Esophagus muscularis mucosa (tissue), 4 donors: ENCODE data around the gene ULK4. TPM values are rescaled to one million over a fixed set of nuclear protein-coding genes. Genes with fewer than 3 reads are reported as not detected.

Experiments used
- DNase-seq: peaks from one replicate; pipeline ENCODE4 v3.0.0-alpha.2; 2017; ENCODE audit errors: extremely low spot score
- H3K27ac ChIP-seq, 4 donors: fragments of 200-600 bp; sonication (generic); replicated peaks in 1 of 4; 1 replicate in 3 of 4; 2 replicates in 1 of 4; pipeline ENCODE4 v1.5.1; 2016 to 2019; ENCODE audit warnings: mild to moderate bottlenecking in 1 of 4
- H3K27me3 ChIP-seq, 4 donors: fragments of 200-600 bp; sonication (generic); one replicate each; pipeline versions ENCODE4 v1.5.1 to v1.6.0; 2016 to 2019
- H3K36me3 ChIP-seq, 4 donors: fragments of 200-600 bp; sonication (generic); one replicate each; pipeline ENCODE4 v1.5.1; 2016 to 2019
- H3K4me1 ChIP-seq, 4 donors: fragments of 200-600 bp; sonication (generic); one replicate each; pipeline ENCODE4 v1.5.1; 2016 to 2019
- H3K4me3 ChIP-seq, 4 donors: fragments of 200-600 bp; sonication (generic); 1 replicate in 2 of 4; 2 replicates in 2 of 4; pipeline ENCODE4 v1.5.1; 2016 to 2019; ENCODE audit warnings: mild to moderate bottlenecking in 4 of 4, moderate library complexity in 1 of 4
- H3K9me3 ChIP-seq, 4 donors: fragments of 200-600 bp; sonication (generic); 1 replicate in 3 of 4; 2 replicates in 1 of 4; pipeline ENCODE4 v1.5.1; 2016 to 2019
- EP300 ChIP-seq: sonication (generic); formaldehyde crosslinking; IDR thresholded peaks from one replicate; pipeline ENCODE4 v1.6.1; 2017; ENCODE audit warnings: antibody characterized with exemption
- POLR2A ChIP-seq: fragments of 450-650 bp; IDR thresholded peaks from one replicate; pipeline ENCODE4 v1.6.1; 2017; ENCODE audit warnings: antibody characterized with exemption, moderate library complexity, mild to moderate bottlenecking, low read depth
- POLR2AphosphoS5 ChIP-seq, 2 donors: sonication (generic); formaldehyde crosslinking; IDR thresholded peaks; one replicate each; pipeline ENCODE4 v1.6.1; 2017; ENCODE audit warnings: antibody characterized with exemption in 2 of 2
- WGBS: methylation state at CpG from one replicate; pipeline ENCODE4 v1.1.5; 2018; 5-methylcytosine and 5-hydroxymethylcytosine counted together
- intact Hi-C: fragments of 100-400 bp; cut with DNase I; formaldehyde crosslinking; loops from one replicate; pipeline ENCODE4 v1.15.1; 2023
- total RNA-seq, 4 donors: library from RNA; depleted of rRNA; stranded (reverse); fragments of >200 nt; gene quantifications; one replicate each; pipeline versions ENCODE4 v1.1.0 to v1.2.1, GENCODE V29; 2016
- TF ChIP-seq, protein P1 (sequence below), 3 experiments: fragments of 200-600 bp in 2 of 3; fragments of 450-650 bp in 1 of 3; sonication (generic) in 2 of 3; IDR thresholded peaks; one replicate each; pipeline ENCODE4 v1.5.1; 2017 to 2019; ENCODE audit warnings: antibody characterized with exemption in 3 of 3, mild to moderate bottlenecking in 2 of 3, moderate library complexity in 1 of 3

Gene ULK4
- total RNA-seq, 4 donors from 2014 or later: 4.2 to 15.4 (median 11.0) TPM

GRCh38 chr3:41331041-41331440 lies 630.9 kb downstream of the ULK4 start:
- intact Hi-C loops: no loop called here
- TF ChIP-seq POLR2AphosphoS5 (IDR thresholded peaks at IDR 0.05) (no peak), POLR2A (no peak)
- TF ChIP-seq, protein P1, sequence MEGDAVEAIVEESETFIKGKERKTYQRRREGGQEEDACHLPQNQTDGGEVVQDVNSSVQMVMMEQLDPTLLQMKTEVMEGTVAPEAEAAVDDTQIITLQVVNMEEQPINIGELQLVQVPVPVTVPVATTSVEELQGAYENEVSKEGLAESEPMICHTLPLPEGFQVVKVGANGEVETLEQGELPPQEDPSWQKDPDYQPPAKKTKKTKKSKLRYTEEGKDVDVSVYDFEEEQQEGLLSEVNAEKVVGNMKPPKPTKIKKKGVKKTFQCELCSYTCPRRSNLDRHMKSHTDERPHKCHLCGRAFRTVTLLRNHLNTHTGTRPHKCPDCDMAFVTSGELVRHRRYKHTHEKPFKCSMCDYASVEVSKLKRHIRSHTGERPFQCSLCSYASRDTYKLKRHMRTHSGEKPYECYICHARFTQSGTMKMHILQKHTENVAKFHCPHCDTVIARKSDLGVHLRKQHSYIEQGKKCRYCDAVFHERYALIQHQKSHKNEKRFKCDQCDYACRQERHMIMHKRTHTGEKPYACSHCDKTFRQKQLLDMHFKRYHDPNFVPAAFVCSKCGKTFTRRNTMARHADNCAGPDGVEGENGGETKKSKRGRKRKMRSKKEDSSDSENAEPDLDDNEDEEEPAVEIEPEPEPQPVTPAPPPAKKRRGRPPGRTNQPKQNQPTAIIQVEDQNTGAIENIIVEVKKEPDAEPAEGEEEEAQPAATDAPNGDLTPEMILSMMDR (IDR thresholded peaks at IDR 0.05): no peak
- no peak overlapping the region for H3K27ac ChIP-seq
- H3K4me1 ChIP-seq: peaks cover 0 to 9% (median 0%) of the 10 kb centered on the region in 4 donors
- H3K27me3 ChIP-seq: no peaks in the 10 kb centered on the region
- WGBS: 94% methylated on average over 3 of the region's 3 CpGs
- H3K36me3 ChIP-seq: no peaks in the 10 kb centered on the region
- H3K9me3 ChIP-seq: no peaks in the 10 kb centered on the region
- DNase-seq: peak; percentile 82
- no peak overlapping the region for H3K4me3 ChIP-seq

DNA sequence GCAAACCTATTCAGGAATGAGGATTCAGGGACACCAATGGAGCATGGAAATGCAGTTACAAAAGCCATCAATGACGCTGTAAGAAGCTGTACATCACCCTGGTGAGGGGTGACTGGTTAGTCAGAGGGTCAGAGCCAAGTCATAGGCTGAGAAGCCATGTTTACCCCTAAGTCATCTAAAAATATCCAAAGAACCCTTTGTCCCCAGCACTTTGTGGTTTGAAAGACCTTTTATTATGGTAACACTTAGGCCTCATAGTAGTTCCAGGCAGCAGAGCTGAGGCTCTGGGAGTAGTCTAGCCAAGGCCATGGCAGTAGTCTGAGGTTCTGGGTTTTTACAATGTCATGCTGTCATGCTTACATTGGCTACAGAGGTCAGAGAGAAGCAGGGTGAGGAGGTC lies 631.4 kb downstream of the ULK4 start:
- H3K27me3 ChIP-seq: no peaks in the 10 kb centered on the region
- WGBS: 100% methylated on average over 1 of the region's 1 CpG
- H3K4me3 ChIP-seq: no peak overlapping the region
- intact Hi-C loops: no loop called here
- DNase-seq: no peak
- TF ChIP-seq POLR2AphosphoS5 (IDR thresholded peaks at IDR 0.05): no peak
- no peak for TF ChIP-seq POLR2A
- TF ChIP-seq, protein P1 (IDR thresholded peaks at IDR 0.05): no peak
- TF ChIP-seq EP300: no peak
- no peaks in the 10 kb centered on the region for H3K36me3 ChIP-seq
- no peak overlapping the region for H3K27ac ChIP-seq
- H3K9me3 ChIP-seq: no peaks in the 10 kb centered on the region
- H3K4me1 ChIP-seq: peaks cover 0 to 9% (median 0%) of the 10 kb centered on the region in 4 donors

GRCh38 chr3:41329881-41330280 lies 632.0 kb downstream of the ULK4 start:
- intact Hi-C loops: no loop called here
- Histone ChIP-seq H3K4me1 (peaks cover 0 to 9% (median 0%) of the 10 kb centered on the region in 4 donors), H3K36me3 (no peaks in the 10 kb centered on the region), H3K9me3 (no peaks in the 10 kb centered on the region), H3K27ac (no peak overlapping the region), H3K27me3 (no peaks in the 10 kb centered on the region), H3K4me3 (no peak overlapping the region)
- WGBS: 75% methylated on average over 2 of the region's 2 CpGs
- TF ChIP-seq POLR2AphosphoS5 (IDR thresholded peaks at IDR 0.05) (no peak), POLR2A (no peak), EP300 (no peak)
- TF ChIP-seq, protein P1 (IDR thresholded peaks at IDR 0.05): no peak
- DNase-seq: no peak

GRCh38 chr3:41328926-41329325 lies 633.0 kb downstream of the ULK4 start:
- TF ChIP-seq, protein P1 (IDR thresholded peaks at IDR 0.05): no peak
- TF ChIP-seq POLR2AphosphoS5 (IDR thresholded peaks at IDR 0.05): no peak
- Histone ChIP-seq H3K4me1 (peaks cover 0 to 9% (median 0%) of the 10 kb centered on the region in 4 donors), H3K27me3 (no peaks in the 10 kb centered on the region), H3K4me3 (no peak overlapping the region), H3K36me3 (no peaks in the 10 kb centered on the region), H3K9me3 (no peaks in the 10 kb centered on the region), H3K27ac (no peak overlapping the region)
- intact Hi-C loops: no loop called here
- DNase-seq: no peak
- WGBS: 72% methylated on average over 2 of the region's 2 CpGs

GRCh38 chr3:41327718-41328117 lies 634.2 kb downstream of the ULK4 start:
- Histone ChIP-seq H3K4me3 (no peak overlapping the region), H3K4me1 (peaks cover 0 to 9% (median 0%) of the 10 kb centered on the region in 4 donors), H3K27me3 (no peaks in the 10 kb centered on the region), H3K27ac (no peak overlapping the region), H3K9me3 (no peaks in the 10 kb centered on the region), H3K36me3 (no peaks in the 10 kb centered on the region)
- TF ChIP-seq, protein P1 (IDR thresholded peaks at IDR 0.05): no peak
- TF ChIP-seq POLR2A (no peak), EP300 (no peak), POLR2AphosphoS5 (IDR thresholded peaks at IDR 0.05) (no peak)
- no peak for DNase-seq
- intact Hi-C loops: no loop called here
- 87% methylated on average over 6 of the region's 6 CpGs for WGBS
